Measurements from ENCODE around the gene OXTR. TPM values are rescaled to one million over a fixed set of nuclear protein-coding genes. Genes with fewer than 3 reads are reported as not detected.

The OXTR gene
- total RNA-seq, 4 donors from 2014 or later, result 0.30 to 2.0 (median 1.2) TPM

- Histone ChIP-seq H3K27me3 (no peaks in the 10 kb centered on the region), H3K4me3 (no peak overlapping the region), H3K27ac (no peak overlapping the region), H3K4me1 (no peaks in the 10 kb centered on the region), H3K36me3 (no peaks in the 10 kb centered on the region), H3K9me3 (no peaks in the 10 kb centered on the region)
- TF ChIP-seq POLR2A (IDR thresholded peaks at IDR 0.05) (no peak), EP300 (IDR thresholded peaks at IDR 0.05) (no peak), CTCF (IDR thresholded peaks at IDR 0.05) (no peak)
- no peak for DNase-seq (ENCODE audit: low spot score in 2 of 2)
- WGBS, 2 donors, result 85 to 93% methylated on average over 7 of the region's 7 CpGs
Measured at GRCh38 chr3:8759038-8759707, 10.2 kb downstream of the OXTR start.

- 83 to 86% methylated on average over 24 of the region's 24 CpGs for WGBS, 2 donors
- no peak overlapping the region for H3K27ac ChIP-seq
- H3K9me3 ChIP-seq, result no peaks in the 10 kb centered on the region
- no peak for DNase-seq (ENCODE audit: low spot score in 2 of 2)
- H3K36me3 ChIP-seq, result no peaks in the 10 kb centered on the region
- H3K27me3 ChIP-seq, result no peaks in the 10 kb centered on the region
- no peaks in the 10 kb centered on the region for H3K4me1 ChIP-seq
- no peak overlapping the region for H3K4me3 ChIP-seq
- no peak for TF ChIP-seq POLR2A (IDR thresholded peaks at IDR 0.05)
Measured at GRCh38 chr3:8757551-8758518, 11.6 kb downstream of the OXTR start.

- Histone ChIP-seq H3K9me3 (no peaks in the 10 kb centered on the region), H3K36me3 (no peaks in the 10 kb centered on the region), H3K4me3 (no peak overlapping the region), H3K4me1 (no peaks in the 10 kb centered on the region), H3K27me3 (no peaks in the 10 kb centered on the region), H3K27ac (no peak overlapping the region)
- DNase-seq (ENCODE audit: low spot score in 2 of 2), result no peak
- WGBS, 2 donors, result 77 to 83% methylated on average over 7 of the region's 7 CpGs
- TF ChIP-seq POLR2A (IDR thresholded peaks at IDR 0.05) (no peak), EP300 (IDR thresholded peaks at IDR 0.05) (no peak), CTCF (IDR thresholded peaks at IDR 0.05) (no peak)
Measured at GRCh38 chr3:8756671-8757070, 12.7 kb downstream of the OXTR start.

- whole genome bisulfite sequencing, 2 donors, result 68 to 74% methylated on average over 6 of the region's 6 CpGs
- Histone ChIP-seq H3K9me3 (no peaks in the 10 kb centered on the region), H3K4me1 (no peaks in the 10 kb centered on the region), H3K36me3 (no peaks in the 10 kb centered on the region), H3K4me3 (no peak overlapping the region), H3K27ac (no peak overlapping the region), H3K27me3 (no peaks in the 10 kb centered on the region)
- TF ChIP-seq EP300 (IDR thresholded peaks at IDR 0.05) (no peak), CTCF (IDR thresholded peaks at IDR 0.05) (no peak), POLR2A (IDR thresholded peaks at IDR 0.05) (no peak)
- DNase-seq (ENCODE audit: low spot score in 2 of 2), result no peak
Measured at GRCh38 chr3:8755564-8756237, 13.7 kb downstream of the OXTR start.

- WGBS, 2 donors, result 49 to 60% methylated on average over 3 of the region's 3 CpGs
- Histone ChIP-seq H3K27ac (no peak overlapping the region), H3K36me3 (no peaks in the 10 kb centered on the region), H3K4me3 (no peak overlapping the region), H3K27me3 (no peaks in the 10 kb centered on the region), H3K4me1 (no peaks in the 10 kb centered on the region), H3K9me3 (no peaks in the 10 kb centered on the region)
- TF ChIP-seq POLR2A (IDR thresholded peaks at IDR 0.05), result no peak
- TF ChIP-seq EP300 (IDR thresholded peaks at IDR 0.05), result no peak
- no peak for TF ChIP-seq CTCF (IDR thresholded peaks at IDR 0.05)
- DNase-seq (ENCODE audit: low spot score in 2 of 2), result no peak
Measured at GRCh38 chr3:8755097-8755496, 14.3 kb downstream of the OXTR start.

All from tibial nerve (tissue), 4 donors.